HK-2 (cell line): ENCODE measurements around the gene PDZK1IP1.
"Not testable (repeated sequence)": the region's sequence is repeated elsewhere in the genome, so short reads cannot be mapped to it uniquely, and the experiment has no call there.

Source experiments
- DNase-seq: peaks from one replicate; pipeline ENCODE4 v3.0.0-alpha.2; 2018; ENCODE audit not compliant: unreplicated experiment

PDZK1IP1 gene

DNA sequence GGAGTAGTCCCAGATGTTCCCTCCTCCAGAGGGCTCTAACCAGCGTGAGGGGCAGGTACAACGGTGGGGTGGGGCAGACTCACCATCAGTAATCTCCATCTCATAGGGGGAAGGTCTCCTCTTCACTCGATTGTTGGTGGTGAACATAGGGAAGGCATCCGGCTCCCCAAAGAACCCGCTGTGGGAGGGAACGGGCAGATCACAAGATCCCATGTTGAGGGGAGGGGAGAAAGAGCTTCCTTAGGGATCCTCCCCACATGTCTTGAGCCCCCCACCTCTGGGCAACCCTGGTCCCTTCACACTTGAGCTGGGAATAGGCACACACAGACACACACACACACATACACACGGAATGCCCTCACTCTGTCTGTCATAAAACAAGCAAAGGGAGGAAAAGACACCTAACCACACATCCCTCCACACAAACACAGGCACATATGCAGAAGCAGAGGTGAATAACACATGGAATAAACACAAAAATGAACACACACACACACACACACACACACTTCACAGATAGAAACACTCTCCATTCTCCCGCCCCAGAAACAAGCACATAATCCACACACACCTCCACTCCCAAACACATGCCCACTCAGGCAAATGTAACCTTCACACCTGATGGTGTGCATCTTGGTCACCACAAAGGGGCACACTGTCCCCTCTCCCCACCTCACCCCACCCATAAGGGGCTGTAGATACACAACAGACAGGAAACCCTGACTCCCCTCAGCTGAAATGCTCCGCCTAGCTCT is 34.3 kb upstream of the PDZK1IP1 start:
- DNase-seq = no peak

DNA sequence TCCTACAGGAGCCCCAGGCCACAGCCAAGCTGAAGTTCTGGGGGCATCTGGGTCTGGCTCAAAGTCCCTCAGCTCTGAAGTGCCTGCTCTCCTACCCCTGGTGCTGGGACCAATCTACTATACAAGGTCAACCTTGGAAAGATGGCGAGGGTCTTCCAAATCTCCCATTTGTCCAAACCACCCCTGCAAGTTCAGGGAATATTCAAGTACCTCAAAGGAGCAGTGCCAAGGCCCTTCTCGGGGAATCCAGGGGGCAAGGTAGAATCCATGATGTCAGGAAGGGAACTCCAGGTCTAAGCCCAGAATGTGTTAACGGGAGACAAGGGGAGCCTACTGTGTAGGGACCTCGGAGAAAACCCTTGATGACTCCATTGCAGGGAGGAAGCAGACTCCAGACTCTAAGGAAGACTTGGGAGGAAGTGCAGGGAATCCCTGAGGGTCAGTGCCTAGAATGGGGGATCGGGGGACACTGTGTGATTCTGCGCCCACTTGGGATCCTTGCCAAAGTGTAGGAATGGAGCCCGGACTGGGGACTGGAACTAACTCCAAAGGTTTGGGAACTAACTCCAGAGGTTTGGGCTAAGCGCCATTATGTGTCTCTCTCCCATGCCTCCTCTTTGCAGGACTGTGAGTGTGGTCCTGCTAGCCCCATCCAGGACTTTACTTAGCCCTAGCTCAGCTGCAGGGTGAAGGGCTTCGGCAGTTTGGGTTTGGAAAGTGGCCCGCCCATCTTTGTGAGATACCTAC is 33.5 kb upstream of the PDZK1IP1 start:
- no peak for DNase-seq

DNA sequence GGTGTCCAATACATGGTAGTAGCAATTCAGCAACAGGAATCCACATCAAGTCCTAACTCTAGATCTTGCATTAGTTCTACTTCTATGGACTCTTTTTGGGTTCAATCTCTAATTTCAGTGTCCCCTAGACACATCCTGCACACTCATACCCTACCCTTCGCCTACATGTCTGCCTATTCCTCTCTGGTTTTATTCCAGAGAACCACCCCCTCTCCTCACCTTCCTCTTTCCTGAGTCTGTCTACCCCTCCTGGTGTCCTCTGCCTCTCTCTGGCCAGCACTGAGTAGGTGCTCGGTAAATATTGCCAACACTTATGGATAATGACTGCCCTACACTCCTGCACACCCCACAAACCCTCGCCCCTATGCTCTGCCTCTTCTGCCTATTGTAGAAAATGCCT is 32.6 kb upstream of the PDZK1IP1 start:
- DNase-seq = no peak

DNA sequence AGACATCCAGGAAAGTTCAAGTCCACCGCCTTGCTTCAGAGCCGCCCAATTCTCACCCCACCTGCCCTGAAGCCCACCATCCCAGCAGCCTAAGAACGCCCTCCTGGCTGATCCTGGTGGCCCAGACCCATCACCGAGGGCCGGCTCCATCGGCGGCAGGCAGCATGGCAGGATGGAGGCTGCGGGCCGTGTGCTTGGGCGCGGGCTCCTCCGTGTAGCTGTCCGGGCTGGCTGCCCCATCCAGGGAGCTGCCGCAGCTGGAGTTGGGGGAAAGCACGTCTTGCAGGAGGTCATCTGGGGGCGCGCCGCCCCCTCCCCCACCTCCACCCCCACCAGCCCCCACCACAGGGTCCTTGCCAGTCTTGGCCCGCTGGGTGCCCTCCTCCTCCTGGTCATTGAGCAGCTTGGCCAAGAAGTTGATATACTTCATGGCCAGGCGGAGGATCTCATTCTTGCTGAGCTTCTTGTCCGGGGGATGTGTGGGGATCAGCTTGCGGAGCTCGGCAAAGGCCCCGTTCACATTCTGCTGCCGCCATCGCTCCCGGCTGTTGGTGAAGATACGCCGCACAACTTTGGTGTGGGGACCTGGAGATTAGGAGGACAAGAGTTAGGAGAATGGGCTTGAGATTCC is 29.9 kb upstream of the PDZK1IP1 start:
- no peak for DNase-seq

DNA sequence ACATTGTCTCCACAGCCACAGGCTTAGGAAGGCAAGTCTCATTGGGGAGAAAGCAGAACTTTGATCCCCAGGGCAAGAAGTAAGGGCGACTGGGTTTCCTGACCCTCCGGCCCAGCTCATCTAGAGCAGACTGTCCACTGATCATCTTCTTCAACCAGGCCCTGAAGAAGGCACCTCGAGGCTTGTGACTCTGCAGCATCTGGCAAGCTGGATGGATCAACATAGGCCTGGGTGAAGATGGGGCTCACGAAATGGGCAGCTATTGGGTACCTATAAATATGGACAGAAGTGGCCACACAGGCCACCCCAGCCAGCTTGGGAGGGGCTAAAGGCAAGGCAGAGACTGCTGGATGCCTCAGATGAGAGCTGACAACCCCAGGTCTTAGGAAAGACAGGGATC is 29.2 kb upstream of the PDZK1IP1 start:
- no peak for DNase-seq

DNA sequence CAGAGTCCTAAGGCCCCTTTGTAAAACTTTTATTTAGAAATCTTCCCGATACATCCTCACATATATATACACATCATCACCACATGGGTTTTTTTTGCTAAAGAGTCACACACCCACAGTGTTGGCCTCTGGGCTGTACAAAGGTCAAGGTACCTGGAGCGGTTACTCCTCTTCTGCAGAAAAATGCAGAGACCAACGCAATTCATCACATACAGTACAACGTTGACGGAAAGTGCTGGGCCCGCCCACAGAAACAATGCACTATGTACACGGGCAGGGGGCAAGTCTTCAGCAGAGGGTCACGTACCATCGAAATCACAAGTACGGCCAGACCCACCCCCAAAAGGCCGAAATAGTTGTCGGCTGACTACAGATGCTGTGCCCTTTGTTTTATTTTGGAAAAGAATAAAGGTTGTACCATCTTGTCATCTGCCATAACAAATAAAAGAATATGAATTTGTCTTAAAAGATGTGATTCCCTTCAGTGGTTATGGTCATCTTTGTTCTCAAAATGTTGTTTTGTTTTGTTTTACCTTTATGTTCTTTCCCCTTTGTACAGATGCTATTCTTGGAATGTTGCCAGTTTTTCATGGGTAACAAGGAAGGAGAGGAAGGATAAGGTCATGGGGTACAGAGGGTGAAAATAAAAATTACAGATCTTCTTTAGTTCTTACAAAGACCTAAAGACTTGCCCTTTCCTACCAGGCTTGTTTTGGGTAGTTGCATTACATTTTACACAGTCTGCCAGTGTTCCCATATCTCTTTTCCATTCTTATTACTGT is 26.6 kb upstream of the PDZK1IP1 start:
- no peak for DNase-seq

DNA sequence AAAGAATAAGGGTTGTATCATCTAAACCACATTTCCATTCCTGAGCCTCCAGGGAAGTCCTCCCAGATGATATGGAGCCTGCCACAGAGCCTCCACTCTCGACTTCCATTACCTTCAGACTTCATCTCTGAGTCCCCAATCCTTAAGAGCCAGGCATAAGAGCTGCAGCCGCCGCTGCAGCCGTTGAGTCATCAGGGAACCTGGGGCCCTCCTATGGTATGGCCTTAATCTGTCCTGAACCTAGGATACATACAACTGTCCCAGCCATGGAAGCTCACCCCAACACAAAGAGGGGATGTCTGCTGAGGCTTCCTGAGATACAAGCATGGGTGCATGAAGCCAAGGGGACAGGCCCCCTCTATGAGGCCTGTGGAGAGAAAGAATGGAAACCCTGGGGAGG is 25.9 kb upstream of the PDZK1IP1 start:
- no peak for DNase-seq

DNA sequence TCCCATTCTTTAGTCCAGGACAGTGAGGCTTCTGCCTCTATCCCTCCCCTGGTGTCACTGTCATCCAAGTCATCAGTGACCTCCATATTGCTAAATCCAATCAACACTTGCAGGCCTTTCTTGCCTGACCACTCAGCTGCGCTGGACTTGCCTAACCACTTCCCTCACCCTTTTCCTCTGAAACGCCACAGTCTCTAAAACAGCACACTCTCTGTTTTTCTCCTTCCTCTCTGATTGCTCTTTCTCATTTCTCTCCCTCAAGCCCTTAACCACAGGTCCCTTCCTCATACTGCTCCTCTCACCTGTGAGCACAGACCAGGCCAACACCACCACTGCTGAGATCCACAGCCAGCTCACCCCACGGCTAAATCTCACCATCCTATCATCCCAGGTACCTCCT is 24.7 kb upstream of the PDZK1IP1 start:
- no peak for DNase-seq

DNA sequence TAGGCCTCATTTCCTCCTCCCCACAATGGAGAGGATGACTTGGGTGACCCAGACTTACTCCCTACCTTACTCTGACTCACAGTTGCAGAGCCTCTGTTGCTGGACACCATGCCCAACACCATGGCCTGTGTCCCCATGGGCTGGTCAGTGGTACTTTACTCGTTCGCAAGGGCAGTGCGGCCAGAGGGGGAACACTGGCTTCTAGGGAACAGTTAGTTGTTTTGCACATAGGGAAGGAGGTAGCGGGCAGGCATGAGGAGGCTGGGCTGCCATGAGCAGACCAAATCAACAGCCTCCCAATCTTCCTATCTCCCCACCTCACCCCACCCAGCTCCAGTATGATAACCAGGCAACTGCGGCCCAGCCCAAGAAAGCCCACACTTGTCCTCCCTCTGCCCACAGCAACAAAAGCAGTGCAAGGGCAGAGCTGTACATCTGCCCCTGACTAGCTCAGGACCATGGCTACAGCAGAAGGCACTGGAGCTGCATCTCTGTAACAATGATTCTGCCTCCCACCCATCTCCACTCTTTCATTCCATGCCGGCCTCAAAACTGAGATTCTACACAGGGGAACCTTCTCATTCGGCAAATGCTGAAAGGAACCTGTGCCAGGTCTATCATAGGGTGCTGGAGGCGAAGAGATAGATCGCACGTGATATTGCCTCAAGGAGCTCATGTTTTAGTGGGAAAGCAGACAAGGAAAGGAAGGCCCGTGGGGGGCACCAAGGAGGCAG is 23.6 kb upstream of the PDZK1IP1 start:
- DNase-seq = no peak

DNA sequence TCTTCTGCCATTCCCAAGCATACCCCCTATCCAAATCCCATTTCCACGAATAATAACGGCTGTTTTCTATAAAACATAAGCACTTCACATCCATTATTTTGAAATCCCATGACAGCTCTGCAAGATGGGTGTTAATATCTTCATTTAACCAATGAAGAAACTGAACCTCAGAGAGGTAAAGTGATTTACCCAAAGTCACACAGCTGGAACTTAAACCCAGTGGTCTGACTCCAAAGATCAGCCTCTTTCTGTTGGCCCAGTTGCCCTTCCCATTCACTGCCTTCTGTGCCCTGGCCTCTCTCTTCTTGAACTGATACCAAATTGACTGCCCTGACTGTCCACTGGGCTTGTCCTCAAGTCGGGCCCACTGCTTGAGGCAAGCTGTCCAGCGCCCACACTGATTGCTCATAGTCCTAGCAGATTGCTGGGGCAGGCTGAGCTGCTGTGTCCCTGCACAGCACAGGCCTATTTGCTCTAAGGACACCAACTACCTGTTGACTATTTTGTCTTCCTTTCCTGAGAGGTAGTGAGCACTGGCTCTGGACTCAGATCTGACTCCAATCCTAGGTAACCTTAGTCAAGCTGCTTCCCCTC is 22.9 kb upstream of the PDZK1IP1 start:
- no peak for DNase-seq

DNA sequence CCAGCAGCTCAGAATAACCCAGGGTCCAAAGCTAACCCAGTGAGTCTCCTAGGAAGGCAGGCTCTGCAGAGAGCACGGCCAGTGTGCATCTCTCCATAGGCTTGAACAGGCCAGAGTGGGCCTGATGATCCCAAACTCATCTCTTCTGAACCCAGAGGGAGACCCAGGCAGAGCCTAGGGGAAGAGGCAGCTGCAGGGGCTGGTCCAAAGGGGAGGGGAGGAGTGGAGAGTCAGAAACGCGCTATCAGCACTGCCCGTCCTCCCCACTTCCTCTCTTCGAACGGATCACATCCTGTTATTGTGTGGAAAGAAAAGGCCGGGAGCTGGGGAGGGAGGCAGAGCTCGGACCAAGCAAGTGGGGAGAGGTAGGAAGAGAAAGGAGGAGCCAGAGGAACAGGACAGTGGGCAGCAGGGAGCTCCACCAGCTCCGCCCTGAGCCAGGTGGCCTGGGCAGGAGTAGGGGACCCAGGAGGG is 22.0 kb upstream of the PDZK1IP1 start:
- DNase-seq = no peak

DNA sequence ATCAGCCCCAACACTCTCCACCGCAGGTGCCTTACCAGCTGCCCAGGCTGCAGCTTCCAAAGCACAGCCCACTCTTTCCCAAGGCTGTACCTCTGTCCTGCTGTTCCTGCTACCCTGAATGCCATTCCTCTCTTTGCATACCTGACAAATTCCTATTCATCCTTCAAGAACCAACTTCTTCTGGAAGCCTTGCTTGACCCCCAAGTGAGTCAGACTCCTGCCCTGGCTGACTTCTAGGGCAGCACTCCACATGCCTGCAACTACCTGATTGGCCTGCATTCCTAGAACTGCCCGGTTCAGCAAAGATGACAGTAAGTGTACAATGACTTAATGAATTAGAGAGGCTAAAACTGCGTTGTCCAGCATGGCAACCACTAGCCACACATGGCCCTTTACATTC is 20.8 kb upstream of the PDZK1IP1 start:
- peak; percentile 29 for DNase-seq

DNA sequence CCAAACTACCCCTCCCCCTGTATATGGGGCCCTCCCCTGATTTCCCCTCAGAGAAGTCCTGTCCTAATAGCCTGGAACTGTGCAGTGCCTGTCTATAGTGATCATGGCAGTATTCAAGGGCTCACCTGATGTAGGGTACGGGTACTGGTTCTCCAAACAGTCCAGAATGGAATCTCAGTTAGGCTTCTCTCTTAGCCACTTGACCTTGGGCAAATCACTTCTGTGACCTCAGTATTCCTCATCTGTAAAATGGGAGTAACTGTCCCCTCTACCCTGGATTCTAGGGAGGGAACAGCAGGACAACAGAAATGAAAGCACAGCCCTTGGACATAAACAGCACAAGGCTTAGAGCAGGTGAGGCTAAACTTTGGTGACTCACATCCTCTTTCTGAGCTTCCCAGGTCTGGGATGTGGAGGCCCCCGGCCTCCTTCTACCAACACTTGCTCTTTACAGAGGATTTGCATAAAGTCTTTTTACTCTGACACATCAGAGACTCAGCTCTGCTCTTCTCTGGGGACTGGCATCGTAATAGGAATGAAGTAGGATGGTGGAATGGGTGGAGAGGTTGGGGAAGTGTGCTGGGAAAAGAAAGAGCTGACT is 20.0 kb upstream of the PDZK1IP1 start:
- DNase-seq = no peak

DNA sequence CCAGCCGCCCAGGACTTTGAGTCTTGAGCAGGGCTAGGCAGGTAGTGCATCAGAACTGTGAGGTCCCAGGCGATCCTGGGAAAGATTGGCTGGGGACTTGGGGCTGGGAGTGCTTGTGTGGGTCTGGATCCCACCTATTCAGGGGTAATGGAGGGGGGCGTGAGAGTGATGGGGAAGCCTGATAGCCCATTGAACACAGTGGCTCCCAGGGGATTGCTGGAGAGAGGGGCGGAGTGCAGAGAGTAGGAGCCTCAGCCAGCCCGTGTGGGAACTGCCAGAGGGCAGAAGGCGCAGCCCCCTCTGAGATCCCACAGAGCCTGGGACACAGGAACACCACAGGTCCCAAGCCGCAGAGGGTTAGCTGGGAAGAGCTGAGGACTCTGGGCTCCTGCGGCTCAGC is 19.3 kb upstream of the PDZK1IP1 start:
- DNase-seq = no peak

DNA sequence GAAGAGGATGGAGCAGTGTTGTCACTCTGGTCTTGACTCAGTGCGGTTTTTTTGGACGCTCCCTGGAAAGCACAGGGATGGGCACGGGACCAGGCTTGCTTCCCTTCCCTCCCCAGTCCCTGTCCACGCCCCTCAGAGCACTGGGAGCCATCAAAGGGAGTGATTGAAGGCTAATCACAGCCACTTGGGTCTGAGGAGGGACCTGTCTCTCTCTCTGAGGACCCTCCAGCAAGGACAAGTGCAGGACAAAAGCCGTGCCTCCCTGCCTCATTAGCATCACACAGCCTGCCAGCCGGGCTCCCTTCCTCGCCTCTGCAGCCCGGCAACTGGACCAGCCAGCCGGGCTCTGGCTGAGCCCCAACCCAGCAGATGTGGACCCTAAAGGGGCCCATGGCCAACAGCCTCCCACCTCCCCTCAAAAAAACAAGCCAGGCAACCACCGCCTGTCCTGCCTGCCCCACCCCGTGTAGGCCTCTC is 18.6 kb upstream of the PDZK1IP1 start:
- no peak for DNase-seq

DNA sequence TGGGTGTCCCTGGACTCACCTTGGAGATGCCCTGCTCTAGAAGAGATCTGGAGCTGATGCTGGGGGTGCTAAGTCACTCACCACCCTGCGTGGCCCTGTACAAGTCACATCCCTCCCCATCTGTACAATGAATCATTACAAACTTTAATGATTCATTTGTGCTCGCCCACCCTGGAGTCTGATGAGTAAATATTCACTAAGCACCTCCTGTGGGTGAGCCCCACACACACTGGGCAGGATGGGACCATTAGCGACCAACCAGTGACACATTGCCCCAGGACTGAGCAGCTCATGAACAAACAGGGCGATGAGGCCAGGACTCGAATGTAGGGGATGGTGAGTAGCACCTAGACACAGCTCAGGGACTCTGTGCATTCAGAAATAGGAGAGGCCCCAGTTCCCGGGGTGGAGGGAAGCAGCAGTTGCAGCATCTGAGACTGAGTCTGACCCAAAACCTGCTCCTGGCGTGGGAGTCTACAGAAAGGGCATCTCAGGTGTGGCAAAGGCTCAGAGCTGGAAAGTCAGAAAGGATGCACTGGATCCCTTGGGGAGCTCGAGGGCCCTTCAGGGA is 18.1 kb upstream of the PDZK1IP1 start:
- peak; percentile 28 for DNase-seq

DNA sequence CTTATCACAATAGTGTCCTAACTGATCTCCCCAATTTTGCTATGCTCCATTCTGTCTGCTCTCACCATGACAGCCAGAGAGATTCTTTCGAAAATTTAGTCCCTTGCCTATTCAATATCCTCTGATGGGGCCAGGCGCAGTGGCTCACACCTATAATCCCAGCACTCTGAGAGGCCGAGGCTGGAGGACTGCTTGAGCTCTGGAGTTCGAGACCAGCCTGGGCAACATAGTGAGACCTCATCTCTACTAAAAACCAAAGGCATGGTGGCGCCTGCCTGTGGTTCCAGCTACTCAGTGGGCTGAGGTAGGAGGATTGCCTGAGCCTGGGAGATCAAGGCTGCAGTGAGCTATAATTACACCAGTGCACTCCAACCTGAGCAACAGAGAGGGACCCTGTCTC is 16.1 kb upstream of the PDZK1IP1 start:
- no peak for DNase-seq

DNA sequence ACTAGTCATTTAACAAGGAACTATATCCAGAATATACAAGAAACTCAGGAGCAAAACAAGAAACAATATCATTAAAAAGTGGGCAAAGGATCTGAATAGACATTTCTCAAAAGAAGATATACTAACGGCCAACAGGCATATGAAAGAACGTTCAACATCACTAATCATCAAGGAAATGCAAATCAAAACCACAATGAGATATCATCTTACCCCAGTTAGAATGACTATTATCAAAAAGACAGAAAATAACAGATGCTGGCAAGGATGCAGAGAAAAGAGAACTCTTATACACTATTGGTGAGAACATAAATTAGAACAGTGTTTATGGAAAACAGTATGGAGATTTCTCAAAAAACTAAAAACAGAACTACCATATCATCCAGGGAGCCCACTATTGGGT is 13.7 kb upstream of the PDZK1IP1 start:
- not testable (repeated sequence) for DNase-seq

DNA sequence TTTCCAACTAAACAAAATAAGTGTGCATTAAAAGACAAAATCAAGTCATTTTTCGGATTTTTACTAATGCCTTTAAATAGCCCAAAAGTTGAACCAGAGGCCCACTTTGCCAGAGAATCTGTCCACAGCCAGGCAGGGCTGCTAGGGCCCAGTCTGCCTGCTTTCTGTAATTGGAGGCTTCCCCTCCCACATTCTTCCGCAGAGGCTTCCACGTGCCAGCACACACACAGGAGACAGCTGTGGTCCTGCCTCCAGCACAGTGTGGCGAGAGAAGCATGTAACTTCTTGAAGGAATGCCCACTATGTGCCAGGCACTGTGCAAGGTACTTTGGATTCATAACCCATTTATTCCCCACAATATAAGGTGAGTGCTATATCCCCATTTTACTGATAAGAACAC is 11.3 kb upstream of the PDZK1IP1 start:
- DNase-seq = no peak

DNA sequence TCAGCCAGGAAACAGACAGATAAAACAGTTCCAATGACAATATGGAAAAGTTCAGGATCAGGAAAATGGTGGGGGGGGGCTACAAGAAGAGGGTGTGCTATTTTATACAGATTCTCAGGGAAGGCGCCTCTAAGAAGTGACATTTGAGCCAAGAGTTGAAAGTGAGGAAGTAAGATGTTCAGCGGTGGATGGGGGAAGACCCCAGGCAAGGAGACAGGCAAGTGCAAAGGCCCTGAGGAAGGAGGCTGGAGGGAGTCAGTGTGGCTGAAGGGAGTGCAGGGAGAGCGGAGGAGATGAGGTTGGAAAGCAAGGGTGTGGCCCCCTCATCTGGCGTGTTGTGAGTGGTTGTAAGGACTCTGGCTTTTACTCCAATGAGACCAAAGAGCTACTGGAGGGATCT is 8.4 kb upstream of the PDZK1IP1 start:
- DNase-seq = no peak
